ENCODE data around the gene KIF22.

KIF22 gene

GRCh38 chr16:29794231-29794710 lies 3.7 kb downstream of the KIF22 start:
- in situ Hi-C loops (cut with HindIII; ENCODE audit: low pct_ligation_motif_present, low sequenced_read_pairs) = no loop called here
- Histone ChIP-seq H3K27me3 (replicated peaks) (no peaks in the 10 kb centered on the region), H3K4me3 (ENCODE audit: low read depth, low read length) (no peak overlapping the region), H3K27ac (no peak overlapping the region), H3K36me3 (replicated peaks) (peaks cover 7% of the 10 kb centered on the region)
- no peak for TF ChIP-seq CTCF (IDR thresholded peaks at IDR 0.05; ENCODE audit: low read depth, low read length, missing control alignments)
- no peak for DNase-seq

- Histone ChIP-seq H3K4me3 (ENCODE audit: low read depth, low read length) (no peak overlapping the region), H3K36me3 (replicated peaks) (peaks cover 9% of the 10 kb centered on the region), H3K27ac (no peak overlapping the region), H3K27me3 (replicated peaks) (no peaks in the 10 kb centered on the region)
- DNase-seq = no peak
- TF ChIP-seq CTCF (IDR thresholded peaks at IDR 0.05; ENCODE audit: low read depth, low read length, missing control alignments) = no peak
- in situ Hi-C loops (cut with HindIII; ENCODE audit: low pct_ligation_motif_present, low sequenced_read_pairs) = no loop called here
Observed at GRCh38 chr16:29802416-29802935, 11.9 kb downstream of the KIF22 start.

- TF ChIP-seq CTCF (IDR thresholded peaks at IDR 0.05; ENCODE audit: low read depth, low read length, missing control alignments) = no peak
- Histone ChIP-seq H3K27me3 (replicated peaks) (no peaks in the 10 kb centered on the region), H3K36me3 (replicated peaks) (peaks cover 9% of the 10 kb centered on the region), H3K27ac (no peak overlapping the region), H3K4me3 (ENCODE audit: low read depth, low read length) (no peak overlapping the region)
- in situ Hi-C loops (cut with HindIII; ENCODE audit: low pct_ligation_motif_present, low sequenced_read_pairs) = no loop called here
- DNase-seq = no peak
Observed at GRCh38 chr16:29804020-29804419, 13.5 kb downstream of the KIF22 start.

GRCh38 chr16:29804455-29805231 lies 14.1 kb downstream of the KIF22 start:
- Histone ChIP-seq H3K36me3 (replicated peaks) (peaks cover 8% of the 10 kb centered on the region), H3K27me3 (replicated peaks) (no peaks in the 10 kb centered on the region), H3K27ac (peak overlapping the region; percentile 63), H3K4me3 (ENCODE audit: low read depth, low read length) (peak overlapping the region; percentile 78)
- TF ChIP-seq CTCF (IDR thresholded peaks at IDR 0.05; ENCODE audit: low read depth, low read length, missing control alignments) = no peak
- in situ Hi-C loops (cut with HindIII; ENCODE audit: low pct_ligation_motif_present, low sequenced_read_pairs) = no loop called here
- DNase-seq = no peak

- Histone ChIP-seq H3K4me3 (ENCODE audit: low read depth, low read length) (peak overlapping the region; percentile 78), H3K27ac (peak overlapping the region; percentile 63), H3K36me3 (replicated peaks) (peaks cover 9% of the 10 kb centered on the region), H3K27me3 (replicated peaks) (no peaks in the 10 kb centered on the region)
- DNase-seq = peak; percentile 97
- TF ChIP-seq CTCF (IDR thresholded peaks at IDR 0.05; ENCODE audit: low read depth, low read length, missing control alignments) = peak; percentile 6
- in situ Hi-C loops (cut with HindIII; ENCODE audit: low pct_ligation_motif_present, low sequenced_read_pairs) = no loop called here
Observed at GRCh38 chr16:29805232-29806098, 14.9 kb downstream of the KIF22 start.

Measured in brain microvascular endothelial cell (primary cell).